Measurements from ENCODE around the gene MFSD8. TPM values are rescaled to one million over a fixed set of nuclear protein-coding genes. Genes with fewer than 3 reads are reported as not detected.

The MFSD8 gene, protein sequence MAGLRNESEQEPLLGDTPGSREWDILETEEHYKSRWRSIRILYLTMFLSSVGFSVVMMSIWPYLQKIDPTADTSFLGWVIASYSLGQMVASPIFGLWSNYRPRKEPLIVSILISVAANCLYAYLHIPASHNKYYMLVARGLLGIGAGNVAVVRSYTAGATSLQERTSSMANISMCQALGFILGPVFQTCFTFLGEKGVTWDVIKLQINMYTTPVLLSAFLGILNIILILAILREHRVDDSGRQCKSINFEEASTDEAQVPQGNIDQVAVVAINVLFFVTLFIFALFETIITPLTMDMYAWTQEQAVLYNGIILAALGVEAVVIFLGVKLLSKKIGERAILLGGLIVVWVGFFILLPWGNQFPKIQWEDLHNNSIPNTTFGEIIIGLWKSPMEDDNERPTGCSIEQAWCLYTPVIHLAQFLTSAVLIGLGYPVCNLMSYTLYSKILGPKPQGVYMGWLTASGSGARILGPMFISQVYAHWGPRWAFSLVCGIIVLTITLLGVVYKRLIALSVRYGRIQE
- total RNA-seq (2022) (17.7 and 24.1 TPM in 2 replicates), Bru-seq, nascent RNA (percentile 75 among the genes with signal in this experiment), BruChase-seq, experiment 1, labeled RNA remaining after a 6-hour chase (percentile 74 among the genes with signal in this experiment), BruChase-seq, experiment 2, labeled RNA remaining after a 2-hour chase (percentile 84 among the genes with signal in this experiment)
- long read RNA-seq, full-length matches to known transcripts, result 26 of 42 reads
- long read RNA-seq, partial matches to known transcripts, result 5 of 42 reads
- long read RNA-seq, other reads (novel, unspliced or antisense), result 11 of 42 reads

GRCh38 chr4:127965062-127965802 is at the start of gene MFSD8, which contains the start of gene ABHD18:
TSS of gene MFSD8 (minus strand) at chr4:127965173. CDS start at chr4:127965133, 40 bp downstream.
TSS of gene ABHD18 (plus strand) at chr4:127965406. CDS start at chr4:127982956, 17,550 bp downstream.
- Mint-ChIP-seq H3K27me3 (ENCODE audit: insufficient read depth, unreplicated experiment) (no peaks in the 10 kb centered on the region), H3K36me3 (ENCODE audit: insufficient read depth, unreplicated experiment) (peaks cover 9% of the 10 kb centered on the region), H3K4me1 (ENCODE audit: insufficient read depth, unreplicated experiment) (peaks cover 5% of the 10 kb centered on the region), H3K9me3 (ENCODE audit: unreplicated experiment) (no peaks in the 10 kb centered on the region), H3K27ac (ENCODE audit: low read depth, unreplicated experiment) (peak within 1 kb of the TSS; percentile 94), H3K4me3 (ENCODE audit: unreplicated experiment) (peak within 1 kb of the TSS; percentile 97)
- BruUV-seq (replicated peaks), result no TSS peak
- ChIA-PET POLR2A (interaction anchor here (0.6 to 4.2 kb wide), 41 partner anchors 8 to 1128 kb away, joined by 3 to 89 read pairs (median 4); partner anchors contain the start of genes HSPA4L, INTU, LARP1B and PLK4), CTCF (interaction anchor here (0.5 to 1.9 kb wide), 17 partner anchors 9 to 402 kb away, joined by 3 to 13 read pairs (median 4); partner anchors contain the start of genes LARP1B and PLK4)
- TF ChIP-seq CTCF (IDR thresholded peaks at IDR 0.05; ENCODE audit: unreplicated experiment), result peak; percentile 51
- DNase-seq (ENCODE audit: unreplicated experiment), result peak; percentile 99
- intact Hi-C loops (cut with micrococcal nuclease), result loop anchor here (1.0 to 2.0 kb wide), 3 partner anchors 32 to 180 kb away; no protein-coding TSS in a partner anchor

DNA sequence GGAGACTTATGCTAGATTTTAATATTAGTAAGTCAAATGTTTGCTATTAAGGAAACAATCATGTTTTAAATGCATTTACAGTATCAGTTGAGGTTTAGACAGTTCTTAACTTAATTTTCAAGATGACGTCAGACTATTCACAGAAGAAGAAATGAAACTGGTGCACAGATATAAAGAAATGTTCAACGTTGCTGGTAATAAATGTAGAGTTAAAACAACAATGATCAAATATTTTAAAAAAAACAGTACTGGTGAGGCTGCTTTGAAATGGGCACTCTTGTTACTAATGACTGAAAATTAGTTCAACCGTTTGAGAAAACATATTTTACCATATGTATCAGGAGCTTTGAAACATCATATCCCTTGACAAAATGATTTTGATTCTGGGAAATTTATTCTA is 44.5 kb upstream of the MFSD8 start:
- H3K27ac Mint-ChIP-seq (ENCODE audit: low read depth, unreplicated experiment), result no peak overlapping the region
- H3K27me3 Mint-ChIP-seq (ENCODE audit: insufficient read depth, unreplicated experiment), result no peaks in the 10 kb centered on the region
- peaks cover 31% of the 10 kb centered on the region for H3K36me3 Mint-ChIP-seq (ENCODE audit: insufficient read depth, unreplicated experiment)
- CTCF ChIA-PET, result no interaction called here
- intact Hi-C loops (cut with micrococcal nuclease), result no loop called here
- no peak overlapping the region for H3K4me3 Mint-ChIP-seq (ENCODE audit: unreplicated experiment)
- no TSS peak for BruUV-seq (replicated peaks)
- peaks cover 6% of the 10 kb centered on the region for H3K4me1 Mint-ChIP-seq (ENCODE audit: insufficient read depth, unreplicated experiment)
- no peak for TF ChIP-seq CTCF (IDR thresholded peaks at IDR 0.05; ENCODE audit: unreplicated experiment)
- POLR2A ChIA-PET, result no interaction called here
- DNase-seq (ENCODE audit: unreplicated experiment), result no peak
- no peaks in the 10 kb centered on the region for H3K9me3 Mint-ChIP-seq (ENCODE audit: unreplicated experiment)

- CTCF ChIA-PET, result interaction anchor here (0.9 kb wide), 1 partner anchor 9 kb away, joined by 3 read pairs; no protein-coding TSS in a partner anchor
- Mint-ChIP-seq H3K27me3 (ENCODE audit: insufficient read depth, unreplicated experiment) (no peaks in the 10 kb centered on the region), H3K36me3 (ENCODE audit: insufficient read depth, unreplicated experiment) (peaks cover 27% of the 10 kb centered on the region), H3K27ac (ENCODE audit: low read depth, unreplicated experiment) (peak overlapping the region; percentile 11), H3K4me3 (ENCODE audit: unreplicated experiment) (no peak overlapping the region), H3K4me1 (ENCODE audit: insufficient read depth, unreplicated experiment) (peaks cover 6% of the 10 kb centered on the region), H3K9me3 (ENCODE audit: unreplicated experiment) (no peaks in the 10 kb centered on the region)
- POLR2A ChIA-PET, result interaction anchor here (1.4 kb wide), 1 partner anchor 42 kb away, joined by 5 read pairs; the partner anchor contains the start of genes ABHD18 and MFSD8
- BruUV-seq (replicated peaks), result no TSS peak
- peak; percentile 63 for DNase-seq (ENCODE audit: unreplicated experiment)
- no peak for TF ChIP-seq CTCF (IDR thresholded peaks at IDR 0.05; ENCODE audit: unreplicated experiment)
- intact Hi-C loops (cut with micrococcal nuclease), result no loop called here
Measured at GRCh38 chr4:128006592-128006991, 41.6 kb upstream of the MFSD8 start.
